Measurements from ENCODE around the gene CD36. TPM values are rescaled to one million over a fixed set of nuclear protein-coding genes. Genes with fewer than 3 reads are reported as not detected.

The CD36 gene
- total and polyA plus RNA-seq, 2 of the 8 experiments (the other 6 are each of a cell fraction or from before 2014, with no cell fraction given) = 0.33 to 0.60 TPM

- POLR2A ChIA-PET (ENCODE audit: partially characterized antibody) = no interaction called here
- Histone ChIP-seq H2BK12ac (ENCODE audit: low read depth, low read length) (no peak overlapping the region), H2BK15ac (ENCODE audit: low read length) (no peak overlapping the region), H4K91ac (replicated peaks; ENCODE audit: insufficient read length, low read length) (no peak overlapping the region), H2AK5ac (ENCODE audit: low read depth, low read length) (no peak overlapping the region), H2BK120ac (replicated peaks; ENCODE audit: low read depth, low read length) (no peak overlapping the region), H3K4ac (replicated peaks; ENCODE audit: insufficient read length, low read depth, low read length) (no peak overlapping the region), H4K8ac (ENCODE audit: extremely low read depth, insufficient read depth, low read length) (no peak overlapping the region), H4K20me1 (replicated peaks in 1 of 2; ENCODE audit: control insufficient read depth in 1 of 2, insufficient read depth in 2 of 2, low read length in 2 of 2) (no peaks in the 10 kb centered on the region), H4K5ac (ENCODE audit: insufficient read length, low read depth, low read length) (no peak overlapping the region), H3K4me2 (ENCODE audit: insufficient read depth in 1 of 2, low read depth in 2 of 2, low read length in 2 of 2) (no peak overlapping the region), H3K27me3 (replicated peaks in 1 of 4; ENCODE audit: control insufficient read depth in 3 of 4, extremely low read depth in 1 of 4, insufficient read depth in 3 of 4, low read length in 3 of 4) (no peaks in the 10 kb centered on the region), H3K23ac (ENCODE audit: insufficient read length) (no peak overlapping the region), H3K23me2 (ENCODE audit: low read depth, low read length) (no peaks in the 10 kb centered on the region), H3K14ac (ENCODE audit: insufficient read length) (no peak overlapping the region), H2BK20ac (ENCODE audit: low read length) (no peak overlapping the region), H3K9ac (replicated peaks in 1 of 4; ENCODE audit: extremely low read depth in 1 of 4, low read depth in 3 of 4, low read length in 3 of 4) (no peak overlapping the region), H2BK5ac (ENCODE audit: low read depth, low read length) (no peak overlapping the region), H3K27ac (ENCODE audit: low read depth, low read length) (no peak overlapping the region), H3K56ac (replicated peaks; ENCODE audit: insufficient read length, low read depth, low read length) (no peak overlapping the region), H3K79me2 (ENCODE audit: control insufficient read depth in 1 of 2, insufficient read depth in 2 of 2, low read length in 2 of 2) (no peaks in the 10 kb centered on the region), H3K9me3 (ENCODE audit: insufficient read depth in 2 of 2, low read depth in 1 of 2, low read length in 1 of 2) (no peaks in the 10 kb centered on the region), H3K4me1 (replicated peaks in 1 of 4; ENCODE audit: control insufficient read depth in 3 of 4, insufficient read depth in 4 of 4, low read length in 3 of 4) (no peaks in the 10 kb centered on the region), H3K18ac (ENCODE audit: extremely low read depth, low read length) (no peak overlapping the region), H3K4me3 (ENCODE audit: extremely low read depth in 1 of 4, insufficient read depth in 2 of 4, low read depth in 3 of 4, low read length in 4 of 4) (no peak overlapping the region), H2AFZ (ENCODE audit: low read length) (no peak overlapping the region), H3K36me3 (ENCODE audit: control insufficient read depth in 2 of 4, insufficient read depth in 4 of 4, low read length in 3 of 4) (no peaks in the 10 kb centered on the region), H3K79me1 (ENCODE audit: low read depth, low read length) (no peaks in the 10 kb centered on the region)
- TF ChIP-seq KDM4A (IDR thresholded peaks at IDR 0.05; ENCODE audit: low read depth, low read length, severe bottlenecking) = no peak
- TF ChIP-seq BRCA1 (IDR thresholded peaks at IDR 0.05; ENCODE audit: low read depth, low read length) = no peak
- no peak for TF ChIP-seq CHD1 (IDR thresholded peaks at IDR 0.05; ENCODE audit: low read depth, low read length)
- TF ChIP-seq CBX5 (IDR thresholded peaks at IDR 0.05; ENCODE audit: low read depth, low read length) = no peak
- TF ChIP-seq TBP (IDR thresholded peaks at IDR 0.05; ENCODE audit: low read depth, low read length) = no peak
- 97% methylated on average over 1 of the region's 1 CpG; no CpG with 5 or more reads in 1 of the 2 experiments for WGBS, 2 experiments (ENCODE audit: extremely low coverage in 1 of 2, insufficient coverage in 1 of 2, insufficient read length in 1 of 2, insufficient replicate concordance in 2 of 2, low coverage in 1 of 2, low lambda C conversion rate in 2 of 2, missing lambda C conversion rate in 1 of 2)
- no peak for DNase-seq (ENCODE audit: low read depth in 1 of 2, low spot score in 2 of 2)
- FAIRE-seq = no peak
- CTCF ChIA-PET (ENCODE audit: partially characterized antibody) = interaction anchor here (1.0 kb wide), 1 partner anchor 776 kb away, joined by 3 read pairs; no protein-coding TSS in a partner anchor
These were observed 33.3 kb downstream of the CD36 start for GRCh38 chr7:80671744-80672143.

Data from H1 (cell line).